Rectal smooth muscle tissue (tissue), 1 donor: ENCODE results near the gene GPRC5A.
A peak's percentile ranks its signal among the peaks of the same experiment; 100 is the strongest.
"Not testable (repeated sequence)": the region's sequence is repeated elsewhere in the genome, so short reads cannot be mapped to it uniquely, and the experiment has no call there.

Source experiments
- H3K27ac ChIP-seq: one replicate; pipeline ENCODE4 v1.7.0; 2013; ENCODE audit warnings: low read depth, low read length, inconsistent platforms
- H3K27me3 ChIP-seq: one replicate; pipeline ENCODE4 v1.7.0; 2013; ENCODE audit warnings: low read length; ENCODE audit not compliant: control insufficient read depth, insufficient read depth
- H3K36me3 ChIP-seq: one replicate; pipeline ENCODE4 v1.7.0; 2013; ENCODE audit warnings: low read length; ENCODE audit not compliant: control insufficient read depth, insufficient read depth
- H3K4me1 ChIP-seq: one replicate; pipeline ENCODE4 v1.7.0; 2013; ENCODE audit warnings: low read length; ENCODE audit not compliant: control insufficient read depth, insufficient read depth
- H3K4me3 ChIP-seq: one replicate; pipeline ENCODE4 v1.7.0; 2013; ENCODE audit warnings: low read length
- H3K9ac ChIP-seq: one replicate; pipeline ENCODE4 v1.7.0; 2013; ENCODE audit warnings: low read length

GPRC5A gene, protein sequence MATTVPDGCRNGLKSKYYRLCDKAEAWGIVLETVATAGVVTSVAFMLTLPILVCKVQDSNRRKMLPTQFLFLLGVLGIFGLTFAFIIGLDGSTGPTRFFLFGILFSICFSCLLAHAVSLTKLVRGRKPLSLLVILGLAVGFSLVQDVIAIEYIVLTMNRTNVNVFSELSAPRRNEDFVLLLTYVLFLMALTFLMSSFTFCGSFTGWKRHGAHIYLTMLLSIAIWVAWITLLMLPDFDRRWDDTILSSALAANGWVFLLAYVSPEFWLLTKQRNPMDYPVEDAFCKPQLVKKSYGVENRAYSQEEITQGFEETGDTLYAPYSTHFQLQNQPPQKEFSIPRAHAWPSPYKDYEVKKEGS

GRCh38 chr12:12891080-12891880 is at the start of gene GPRC5A:
Gene GPRC5A (plus strand): TSS chr12:12891562. CDS start chr12:12908250, 16,688 bp downstream.
- peak within 1 kb of the TSS; percentile 43 for H3K27ac ChIP-seq
- peak within 1 kb of the TSS; percentile 66 for H3K4me3 ChIP-seq

DNA sequence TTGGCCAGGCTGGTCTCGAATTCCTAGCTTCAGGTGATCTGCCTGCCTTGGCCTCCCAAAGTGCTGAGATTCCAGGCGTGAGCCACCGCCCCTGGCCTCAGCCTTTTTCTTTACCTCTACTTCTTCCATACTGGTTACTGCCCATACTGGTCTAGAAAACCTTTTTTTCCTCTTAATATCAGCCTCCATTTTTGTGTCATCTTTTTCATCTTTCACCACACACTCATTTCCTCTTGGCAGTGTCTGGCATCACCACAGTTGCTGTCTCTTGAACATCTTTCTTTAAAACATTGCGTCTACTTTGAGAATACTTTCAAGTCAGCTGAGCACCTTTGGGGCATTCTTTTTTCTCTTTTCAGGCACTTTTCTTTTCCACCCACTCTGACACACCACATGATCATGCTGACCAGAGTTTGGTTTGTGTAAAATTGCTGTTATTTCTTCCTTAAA is 45.5 kb upstream of the GPRC5A start:
- H3K4me1 ChIP-seq, result no peaks in the 10 kb centered on the region
- H3K9ac ChIP-seq, result no peak overlapping the region
- H3K27me3 ChIP-seq, result no peaks in the 10 kb centered on the region
- no peaks in the 10 kb centered on the region for H3K36me3 ChIP-seq
- no peak overlapping the region for H3K4me3 ChIP-seq
- H3K27ac ChIP-seq, result no peak overlapping the region

More at GRCh38 chr12:12891080-12891880, at the start of gene GPRC5A:
- Histone ChIP-seq H3K27me3 (peaks cover 2% of the 10 kb centered on the region), H3K36me3 (no peaks in the 10 kb centered on the region), H3K4me1 (no peaks in the 10 kb centered on the region), H3K9ac (peak within 1 kb of the TSS; percentile 26)

DNA sequence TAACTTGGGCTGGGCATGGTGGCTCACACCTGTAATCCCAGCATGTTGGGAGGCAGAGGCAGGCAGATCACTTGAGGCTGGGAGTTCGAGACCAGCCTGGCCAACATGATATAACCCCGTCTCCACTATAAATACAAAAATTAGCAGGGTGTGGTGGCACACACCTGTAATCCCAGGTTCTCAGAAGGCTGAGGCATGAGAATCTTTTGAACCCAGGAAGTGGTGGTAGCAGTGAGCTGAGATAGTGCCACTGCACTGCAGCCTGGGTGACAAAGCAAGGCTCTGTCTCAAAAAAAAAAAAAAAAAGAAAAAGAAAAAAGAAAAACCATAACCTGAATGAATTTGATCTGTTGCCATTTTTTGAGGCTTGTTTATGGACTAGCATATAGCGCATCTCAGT is 44.6 kb upstream of the GPRC5A start:
- H3K4me3 ChIP-seq, H3K27ac ChIP-seq, H3K9ac ChIP-seq, H3K36me3 ChIP-seq, H3K27me3 ChIP-seq, H3K4me1 ChIP-seq: not testable (repeated sequence)

DNA sequence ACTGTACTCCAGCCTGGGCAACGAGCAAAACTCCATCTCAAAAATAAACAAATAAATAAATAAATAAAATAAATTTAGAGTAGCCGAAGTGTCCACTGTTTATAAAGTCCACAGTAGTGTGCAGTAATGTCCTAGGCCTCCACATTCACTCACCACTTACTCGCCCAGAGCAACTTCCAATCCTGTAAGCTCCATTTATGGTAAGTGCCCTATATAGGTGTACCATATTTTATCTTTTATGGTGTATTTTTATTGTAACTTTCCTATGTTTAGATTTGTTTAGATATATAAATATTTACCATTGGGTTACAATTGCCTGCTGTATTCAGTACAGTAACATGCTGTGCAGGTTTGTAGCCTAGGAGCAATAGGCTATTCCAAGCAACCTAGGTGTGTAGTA is 37.9 kb upstream of the GPRC5A start:
- no peak overlapping the region for H3K27ac ChIP-seq
- no peaks in the 10 kb centered on the region for H3K36me3 ChIP-seq
- no peak overlapping the region for H3K4me3 ChIP-seq
- H3K4me1 ChIP-seq, result no peaks in the 10 kb centered on the region
- H3K27me3 ChIP-seq, result no peaks in the 10 kb centered on the region
- no peak overlapping the region for H3K9ac ChIP-seq

- Histone ChIP-seq H3K4me1 (no peaks in the 10 kb centered on the region), H3K27ac (no peak overlapping the region), H3K27me3 (no peaks in the 10 kb centered on the region), H3K4me3 (no peak overlapping the region), H3K36me3 (no peaks in the 10 kb centered on the region), H3K9ac (no peak overlapping the region)
Measured at GRCh38 chr12:12859690-12860089, 31.7 kb upstream of the GPRC5A start.

GRCh38 chr12:12864243-12864642 is 27.1 kb upstream of the GPRC5A start:
- no peak overlapping the region for H3K4me3 ChIP-seq
- H3K27ac ChIP-seq, result no peak overlapping the region
- H3K9ac ChIP-seq, result no peak overlapping the region
- H3K36me3 ChIP-seq, result no peaks in the 10 kb centered on the region
- H3K27me3 ChIP-seq, result no peaks in the 10 kb centered on the region
- no peaks in the 10 kb centered on the region for H3K4me1 ChIP-seq

- Histone ChIP-seq H3K36me3 (no peaks in the 10 kb centered on the region), H3K9ac (no peak overlapping the region), H3K27ac (no peak overlapping the region), H3K4me3 (no peak overlapping the region), H3K27me3 (no peaks in the 10 kb centered on the region), H3K4me1 (no peaks in the 10 kb centered on the region)
Measured at GRCh38 chr12:12868477-12869235, 22.7 kb upstream of the GPRC5A start.

- Histone ChIP-seq H3K4me1 (no peaks in the 10 kb centered on the region), H3K36me3 (no peaks in the 10 kb centered on the region), H3K9ac (no peak overlapping the region), H3K4me3 (no peak overlapping the region), H3K27me3 (no peaks in the 10 kb centered on the region), H3K27ac (no peak overlapping the region)
Measured at GRCh38 chr12:12870465-12870864, 20.9 kb upstream of the GPRC5A start.

DNA sequence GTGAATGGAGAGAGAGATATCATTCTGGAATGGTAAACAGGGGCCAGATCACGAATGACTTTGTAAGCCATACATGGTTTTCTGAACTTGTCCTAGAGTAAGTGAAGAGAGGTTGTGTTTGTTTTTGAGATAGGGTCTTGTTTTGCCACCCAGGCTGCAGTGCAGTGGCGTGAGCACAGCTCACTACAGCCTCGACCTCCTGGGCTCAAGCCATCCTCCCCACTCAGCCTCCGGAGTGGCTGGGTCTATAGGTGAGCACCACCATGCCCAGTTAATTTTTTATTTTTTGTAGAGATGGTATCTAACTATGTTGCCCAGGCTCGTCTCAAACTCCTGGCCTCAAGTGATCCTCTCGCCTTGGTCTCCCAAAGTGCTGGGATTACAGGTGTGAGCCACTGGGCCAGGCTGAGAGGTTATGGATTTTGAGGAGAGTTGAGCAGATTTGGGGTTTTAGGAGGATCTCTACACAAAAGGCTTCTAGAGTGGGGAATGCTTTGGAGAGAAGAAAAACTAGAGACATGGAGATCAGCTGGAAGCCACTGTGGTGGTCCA is 19.7 kb upstream of the GPRC5A start:
- H3K4me1 ChIP-seq, result no peaks in the 10 kb centered on the region
- no peaks in the 10 kb centered on the region for H3K27me3 ChIP-seq
- no peak overlapping the region for H3K9ac ChIP-seq
- H3K4me3 ChIP-seq, result no peak overlapping the region
- no peaks in the 10 kb centered on the region for H3K36me3 ChIP-seq
- H3K27ac ChIP-seq, result no peak overlapping the region

DNA sequence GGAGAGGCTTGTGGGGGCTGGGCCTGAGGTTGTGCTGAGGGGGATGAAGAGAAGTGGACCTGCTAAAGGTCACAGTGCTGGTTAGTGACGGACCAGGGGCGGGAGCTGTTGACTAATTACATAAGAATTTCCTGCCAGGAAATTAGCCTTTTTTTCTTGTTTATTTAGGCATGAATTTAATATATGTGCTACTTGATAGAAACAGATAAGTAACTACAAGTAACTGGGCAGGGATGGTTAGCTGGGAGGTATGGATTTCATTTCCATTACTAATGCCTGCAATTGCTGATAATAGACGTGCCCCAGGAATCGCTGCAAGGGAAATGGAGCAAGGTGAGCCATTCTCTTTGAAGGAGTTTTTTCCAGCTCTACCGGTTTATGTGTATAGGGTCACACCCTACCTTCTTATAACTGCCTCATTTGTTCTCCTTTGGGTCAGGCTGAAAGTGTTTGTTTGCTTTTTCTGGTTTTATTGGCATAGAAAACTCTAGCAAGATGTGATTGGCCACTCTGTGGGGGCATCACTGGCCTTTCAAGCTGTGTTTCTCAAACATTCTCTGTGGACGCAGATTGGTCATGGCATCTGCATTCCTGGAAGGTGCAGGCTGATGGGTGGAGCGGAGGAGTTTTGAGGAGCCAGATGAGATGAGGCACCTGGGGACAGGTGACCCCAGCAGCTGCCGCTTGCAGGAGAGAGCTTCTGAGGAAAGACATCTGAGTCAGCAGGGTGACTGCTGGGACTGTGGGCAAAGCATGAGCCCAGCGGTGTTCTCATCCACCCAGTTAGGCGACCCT is 19.0 kb upstream of the GPRC5A start:
- Histone ChIP-seq H3K4me3 (no peak overlapping the region), H3K9ac (no peak overlapping the region), H3K4me1 (no peaks in the 10 kb centered on the region), H3K27ac (no peak overlapping the region), H3K27me3 (no peaks in the 10 kb centered on the region), H3K36me3 (no peaks in the 10 kb centered on the region)

DNA sequence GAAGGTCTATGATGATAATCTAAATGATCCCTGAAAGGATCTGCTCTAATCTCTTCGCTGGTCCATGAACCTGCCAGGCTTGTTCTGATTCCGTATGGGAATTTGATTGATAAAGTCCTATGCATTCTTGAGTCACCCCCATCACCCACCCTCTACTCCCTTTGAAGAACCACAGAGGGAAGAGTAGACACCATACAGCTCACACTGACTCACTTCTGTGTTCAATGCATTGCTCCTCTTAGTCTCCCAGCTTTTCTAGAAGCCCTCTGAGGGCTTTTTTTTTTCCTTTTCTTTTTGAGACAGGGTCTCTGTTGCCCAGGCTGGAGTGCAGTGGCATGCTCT is 18.5 kb upstream of the GPRC5A start:
- Histone ChIP-seq H3K4me1 (no peaks in the 10 kb centered on the region), H3K27me3 (no peaks in the 10 kb centered on the region), H3K9ac (no peak overlapping the region), H3K4me3 (no peak overlapping the region), H3K36me3 (no peaks in the 10 kb centered on the region), H3K27ac (no peak overlapping the region)
